H9 (cell line): ENCODE results near the gene POLL. TPM values are rescaled to one million over a fixed set of nuclear protein-coding genes. Genes with fewer than 3 reads are reported as not detected.

ENCODE experiments used
- DNase-seq: peaks from one replicate; pipeline ENCODE4 v3.0.0-alpha.2; 2017
- H2AFZ ChIP-seq: one replicate; pipeline ENCODE4 v1.6.1; 2013; ENCODE audit warnings: mild to moderate bottlenecking, low read length, control low read depth, moderate library complexity
- H2AK5ac ChIP-seq: 2 replicates; pipeline ENCODE4 v1.6.1; 2013; ENCODE audit warnings: low read length, control low read depth, mixed read lengths; ENCODE audit not compliant: insufficient read length
- H2BK120ac ChIP-seq: one replicate; pipeline ENCODE4 v1.6.1; 2013; ENCODE audit warnings: low read depth, mild to moderate bottlenecking, low read length, control low read depth, inconsistent platforms; ENCODE audit not compliant: poor library complexity, severe bottlenecking
- H2BK12ac ChIP-seq: 2 replicates; pipeline ENCODE4 v1.6.1; 2013; ENCODE audit warnings: low read length, control low read depth, mixed read lengths, low read depth; ENCODE audit not compliant: insufficient read length
- H2BK15ac ChIP-seq: 2 replicates; pipeline ENCODE4 v1.6.1; 2013; ENCODE audit warnings: low read depth, low read length, control low read depth
- H2BK20ac ChIP-seq: one replicate; pipeline ENCODE4 v1.6.1; 2013; ENCODE audit warnings: low read depth, mild to moderate bottlenecking, low read length, control low read depth, inconsistent platforms; ENCODE audit not compliant: poor library complexity, severe bottlenecking
- H2BK5ac ChIP-seq: 2 replicates; pipeline ENCODE4 v1.6.1; 2013; ENCODE audit warnings: low read length, control low read depth, mixed read lengths; ENCODE audit not compliant: insufficient read length
- H3K14ac ChIP-seq: 2 replicates; pipeline ENCODE4 v1.6.1; 2013; ENCODE audit warnings: low read length, control low read depth; ENCODE audit not compliant: insufficient read depth
- H3K18ac ChIP-seq: 2 replicates; pipeline ENCODE4 v1.6.1; 2013; ENCODE audit warnings: low read depth, mild to moderate bottlenecking, mixed read lengths, low read length, control low read depth; ENCODE audit not compliant: insufficient read length
- H3K23ac ChIP-seq: 2 replicates; pipeline ENCODE4 v1.6.1; 2013; ENCODE audit warnings: low read length, control low read depth, mixed read lengths, low read depth; ENCODE audit not compliant: insufficient read length
- H3K23me2 ChIP-seq: 2 replicates; pipeline ENCODE4 v1.6.1; 2013; ENCODE audit warnings: low read depth, mild to moderate bottlenecking, mixed read lengths, low read length, control low read depth; ENCODE audit not compliant: insufficient read length, poor library complexity, severe bottlenecking
- H3K27ac ChIP-seq: 2 replicates; pipeline ENCODE4 v1.5.1; 2013; ENCODE audit warnings: low read length, control low read depth, mixed read lengths, low read depth; ENCODE audit not compliant: insufficient read length
- H3K27me3 ChIP-seq: 2 replicates; pipeline ENCODE4 v1.6.1; 2013; ENCODE audit warnings: low read length, control low read depth, inconsistent platforms; ENCODE audit not compliant: insufficient read depth
- H3K4ac ChIP-seq: 2 replicates; pipeline ENCODE4 v1.6.1; 2013; ENCODE audit warnings: low read depth, mild to moderate bottlenecking, control low read depth, inconsistent platforms, low read length, moderate library complexity
- H3K4me1 ChIP-seq: 2 replicates; pipeline ENCODE4 v1.6.1; 2013; ENCODE audit warnings: low read length, control low read depth, inconsistent platforms; ENCODE audit not compliant: insufficient read depth
- H3K4me2 ChIP-seq: 2 replicates; pipeline ENCODE4 v1.6.1; 2013; ENCODE audit warnings: low read length, control low read depth, mixed read lengths; ENCODE audit not compliant: insufficient read length, insufficient read depth
- H3K56ac ChIP-seq: 2 replicates; pipeline ENCODE4 v1.6.1; 2013; ENCODE audit warnings: low read depth, mild to moderate bottlenecking, mixed read lengths, low read length, control low read depth; ENCODE audit not compliant: insufficient read length
- H3K79me1 ChIP-seq: 2 replicates; pipeline ENCODE4 v1.6.1; 2013; ENCODE audit warnings: low read depth, mild to moderate bottlenecking, moderate library complexity, low read length, control low read depth, inconsistent platforms; ENCODE audit not compliant: insufficient read depth, poor library complexity, severe bottlenecking
- H3K79me2 ChIP-seq: 2 replicates; pipeline ENCODE4 v1.6.1; 2013; ENCODE audit warnings: low read length, control low read depth, inconsistent platforms; ENCODE audit not compliant: insufficient read depth
- H3K9ac ChIP-seq: 2 replicates; pipeline ENCODE4 v1.6.1; 2013; ENCODE audit warnings: low read length, control low read depth, mixed read lengths; ENCODE audit not compliant: insufficient read length; ENCODE audit errors: extremely low read depth
- H3K9me3 ChIP-seq: one replicate; pipeline ENCODE4 v1.6.1; 2013; ENCODE audit warnings: low read depth, low read length, inconsistent platforms; ENCODE audit not compliant: control insufficient read depth
- H3T11ph ChIP-seq: one replicate; pipeline ENCODE4 v1.6.1; 2013; ENCODE audit warnings: mild to moderate bottlenecking, low read length, control low read depth, inconsistent platforms
- H4K20me1 ChIP-seq: one replicate; pipeline ENCODE4 v1.6.1; 2013; ENCODE audit not compliant: control insufficient read depth, insufficient read length, insufficient read depth
- H4K5ac ChIP-seq: 2 replicates; pipeline ENCODE4 v1.6.1; 2013; ENCODE audit warnings: low read depth, mild to moderate bottlenecking, mixed read lengths, low read length, control low read depth; ENCODE audit not compliant: insufficient read length
- H4K8ac ChIP-seq: replicated peaks from 2 replicates; pipeline ENCODE4 v1.6.1; 2013; ENCODE audit warnings: low read length, control low read depth, mixed read lengths, low read depth; ENCODE audit not compliant: insufficient read length
- H4K91ac ChIP-seq: 2 replicates; pipeline ENCODE4 v1.6.1; 2013; ENCODE audit warnings: low read depth, mild to moderate bottlenecking, moderate library complexity, mixed read lengths, low read length, control low read depth; ENCODE audit not compliant: insufficient read length
- H3K27ac Mint-ChIP-seq, 3 experiments: 2 replicates in 2 of 3; 3 replicates in 1 of 3; pipeline ENCODE4 v1.8.0; 2020 to 2021; ENCODE audit warnings: mixed read lengths in 3 of 3, mild to moderate bottlenecking in 1 of 3, moderate library complexity in 1 of 3
- H3K27me3 Mint-ChIP-seq: 2 replicates; pipeline ENCODE4 v1.8.0; 2021; ENCODE audit warnings: low read depth, mild to moderate bottlenecking, moderate library complexity, mixed read lengths
- H3K36me3 Mint-ChIP-seq, 3 experiments: 2 replicates in 2 of 3; 3 replicates in 1 of 3; pipeline ENCODE4 v1.8.0; 2020 to 2021; ENCODE audit warnings: low read depth in 3 of 3, mixed read lengths in 3 of 3; ENCODE audit not compliant: insufficient read depth in 1 of 3
- H3K4me1 Mint-ChIP-seq, 2 experiments: 2 replicates each; pipeline ENCODE4 v1.8.0; 2020; ENCODE audit warnings: mixed read lengths in 2 of 2
- H3K4me3 Mint-ChIP-seq, 2 experiments: 2 replicates in 1 of 2; 3 replicates in 1 of 2; pipeline ENCODE4 v1.8.0; 2020 to 2021; ENCODE audit warnings: mild to moderate bottlenecking in 2 of 2, mixed read lengths in 2 of 2, moderate library complexity in 1 of 2
- H3K9me3 Mint-ChIP-seq, 2 experiments: 2 replicates in 1 of 2; 3 replicates in 1 of 2; pipeline ENCODE4 v1.8.0; 2020; ENCODE audit warnings: mild to moderate bottlenecking in 2 of 2, mixed read lengths in 2 of 2, moderate library complexity in 1 of 2
- CTCF ChIP-seq: fragments of 200-600 bp; sonication (generic); conservative IDR thresholded peaks from 3 replicates; pipeline ENCODE4 v1.8.0; 2021; ENCODE audit warnings: antibody characterized with exemption, mild to moderate bottlenecking
- WGBS: extraction: QIAGEN DNeasy Blood & Tissue Kit; methylation state at CpG from one replicate; pipeline ENCODE4 v1.1.7; 2013; ENCODE audit warnings: missing lambda C conversion rate, low lambda C conversion rate, mixed read lengths; ENCODE audit not compliant: insufficient read length; ENCODE audit errors: extremely low coverage; 5-methylcytosine and 5-hydroxymethylcytosine counted together
- total RNA-seq: library from RNA; stranded (reverse); gene quantifications from 2 replicates; pipeline ENCODE4 v1.2.1, GENCODE V29; 2021

The POLL gene
- total RNA-seq, 1 experiment from 2014 or later: 30.8 TPM

- Mint-ChIP-seq H3K4me3 (no peak overlapping the region), H3K9me3 (no peaks in the 10 kb centered on the region), H3K27ac (no peak overlapping the region; a peak in 1 of 7 replicates), H3K4me1 (peaks cover 0 to 7% of the 10 kb centered on the region in 2 experiments; a peak in 3 of 4 replicates), H3K27me3 (no peaks in the 10 kb centered on the region), H3K36me3 (peaks cover 6 to 28% (median 11%) of the 10 kb centered on the region in 3 experiments; a peak in 6 of 7 replicates)
- Histone ChIP-seq H2AFZ (no peak overlapping the region), H2BK15ac (no peak overlapping the region), H2BK12ac (no peak overlapping the region), H3K79me2 (no peaks in the 10 kb centered on the region), H3K9ac (no peak overlapping the region), H3K14ac (no peak overlapping the region; the same call in 1 of the 2 replicates), H3K18ac (no peak overlapping the region), H3K27me3 (no peaks in the 10 kb centered on the region), H4K8ac (no peak overlapping the region), H3K4me1 (no peaks in the 10 kb centered on the region), H3K79me1 (no peaks in the 10 kb centered on the region), H3K23ac (no peak overlapping the region), H3K4ac (no peak overlapping the region), H4K91ac (no peak overlapping the region), H4K20me1 (no peaks in the 10 kb centered on the region), H2BK120ac (no peak overlapping the region), H3K4me2 (no peak overlapping the region), H2BK5ac (no peak overlapping the region), H3T11ph (no peak overlapping the region), H3K23me2 (no peaks in the 10 kb centered on the region), H3K27ac (no peak overlapping the region), H4K5ac (no peak overlapping the region), H3K9me3 (no peaks in the 10 kb centered on the region), H3K56ac (no peak overlapping the region), H2BK20ac (no peak overlapping the region), H2AK5ac (no peak overlapping the region)
- WGBS: no CpG with 5 or more reads among the region's 1 CpG
- no peak for DNase-seq
- TF ChIP-seq CTCF: no peak
Observed at GRCh38 chr10:101625821-101626412, 37.9 kb upstream of the POLL start.
